WTC11 (cell line): ENCODE results near the gene CDK5. TPM values are rescaled to one million over a fixed set of nuclear protein-coding genes. Genes with fewer than 3 reads are reported as not detected.

Experiments used
- ATAC-seq: fragments of 200-7000 bp; cut with Tn5 transposase; 2 replicates; pipeline ENCODE4 v1.10.0; 2021; ENCODE audit warnings: mild to moderate bottlenecking, moderate library complexity
- CTCF ChIA-PET: fragments of 300-600 bp; sonication (Branson Sonifier 250); formaldehyde crosslinking; loops from one replicate; lab custom pipeline; 2021; ENCODE audit warnings: antibody characterized with exemption; lab: Charles Lee
- POLR2A ChIA-PET: fragments of 350-600 bp; sonication (Branson Sonifier 250); formaldehyde crosslinking; loops from one replicate; lab custom pipeline; 2021; ENCODE audit warnings: antibody characterized with exemption; lab: Charles Lee
- DNase-seq: peaks from one replicate; pipeline ENCODE4 v3.0.0; 2021; ENCODE audit warnings: low spot score
- H3K27ac Mint-ChIP-seq: 2 replicates; pipeline ENCODE4 v1.8.0; 2021; ENCODE audit warnings: mixed read lengths
- H3K27me3 Mint-ChIP-seq: 2 replicates; pipeline ENCODE4 v1.8.0; 2021; ENCODE audit warnings: low read depth, mild to moderate bottlenecking, moderate library complexity, mixed read lengths
- H3K36me3 Mint-ChIP-seq: 2 replicates; pipeline ENCODE4 v1.8.0; 2021; ENCODE audit warnings: mixed read lengths
- H3K4me1 Mint-ChIP-seq: 2 replicates; pipeline ENCODE4 v1.8.0; 2022; ENCODE audit warnings: mixed read lengths
- H3K4me3 Mint-ChIP-seq: 2 replicates; pipeline ENCODE4 v1.8.0; 2021; ENCODE audit warnings: mild to moderate bottlenecking, moderate library complexity, mixed read lengths
- H3K9me3 Mint-ChIP-seq: 2 replicates; pipeline ENCODE4 v1.8.0; 2021; ENCODE audit warnings: mixed read lengths
- ETV6 ChIP-seq: sonication (generic); formaldehyde crosslinking; IDR thresholded peaks from 2 replicates; pipeline ENCODE4 v1.8.1; 2022; ENCODE audit warnings: mild to moderate bottlenecking, missing genetic modification reagents
- FOXK1 ChIP-seq: sonication (generic); formaldehyde crosslinking; IDR thresholded peaks from 2 replicates; pipeline ENCODE4 v1.8.0; 2022; ENCODE audit warnings: mild to moderate bottlenecking, moderate library complexity, missing genetic modification reagents
- FOXP1 ChIP-seq: sonication (generic); formaldehyde crosslinking; IDR thresholded peaks from 2 replicates; pipeline ENCODE4 v1.8.0; 2022; ENCODE audit warnings: missing genetic modification reagents, mild to moderate bottlenecking, moderate library complexity, borderline replicate concordance
- HMGA2 ChIP-seq: fragments of 250-450 bp; sonication (Bioruptor Pico); IDR thresholded peaks from 2 replicates; pipeline ENCODE4 v1.4.0; 2021; ENCODE audit warnings: mild to moderate bottlenecking, moderate library complexity
- HMGXB4 ChIP-seq: sonication (generic); formaldehyde crosslinking; IDR thresholded peaks from 2 replicates; pipeline ENCODE4 v1.8.1; 2023; ENCODE audit warnings: mild to moderate bottlenecking, moderate library complexity, missing genetic modification reagents
- MYBL2 ChIP-seq: sonication (generic); formaldehyde crosslinking; IDR thresholded peaks from 2 replicates; pipeline ENCODE4 v1.8.1; 2023; ENCODE audit warnings: mild to moderate bottlenecking, moderate library complexity, missing genetic modification reagents
- NFYB ChIP-seq: sonication (generic); formaldehyde crosslinking; conservative IDR thresholded peaks from 2 replicates; pipeline ENCODE4 v1.8.0; 2022; ENCODE audit warnings: low read depth, missing genetic modification reagents
- NR3C1 ChIP-seq: sonication (generic); formaldehyde crosslinking; conservative IDR thresholded peaks from 2 replicates; pipeline ENCODE4 v1.8.1; 2023; ENCODE audit warnings: low read depth, mild to moderate bottlenecking, missing genetic modification reagents
- OVOL2 ChIP-seq: fragments of 250-450 bp; sonication (Bioruptor Pico); IDR thresholded peaks from 2 replicates; pipeline ENCODE4 v1.9.0; 2021; ENCODE audit warnings: mild to moderate bottlenecking, borderline replicate concordance
- RORB ChIP-seq: fragments of 250-450 bp; sonication (Bioruptor Pico); IDR thresholded peaks from 2 replicates; pipeline ENCODE4 v1.9.0; 2021; ENCODE audit warnings: mild to moderate bottlenecking
- SMAD3 ChIP-seq: sonication (generic); formaldehyde crosslinking; IDR thresholded peaks from 2 replicates; pipeline ENCODE4 v1.8.0; 2022; ENCODE audit warnings: missing genetic modification reagents, mild to moderate bottlenecking, borderline replicate concordance
- TEAD4 ChIP-seq: sonication (generic); formaldehyde crosslinking; IDR thresholded peaks from 2 replicates; pipeline ENCODE4 v1.8.0; 2022; ENCODE audit warnings: mild to moderate bottlenecking, missing genetic modification reagents
- ZBTB21 ChIP-seq: sonication (generic); formaldehyde crosslinking; IDR thresholded peaks from 2 replicates; pipeline ENCODE4 v1.8.1; 2023; ENCODE audit warnings: mild to moderate bottlenecking, missing genetic modification reagents, borderline replicate concordance
- ZNF317 ChIP-seq: sonication (generic); formaldehyde crosslinking; IDR thresholded peaks from 2 replicates; pipeline ENCODE4 v1.8.1; 2023; ENCODE audit warnings: low read depth, mild to moderate bottlenecking, moderate library complexity, missing genetic modification reagents, borderline replicate concordance
- total RNA-seq: library from RNA; stranded (reverse); gene quantifications from 3 replicates; pipeline ENCODE4 v1.2.3, GENCODE V29; 2021
- TF ChIP-seq, protein P1 (sequence below): sonication (generic); formaldehyde crosslinking; IDR thresholded peaks from 2 replicates; pipeline ENCODE4 v1.8.0; 2023; ENCODE audit warnings: missing genetic modification reagents, mild to moderate bottlenecking, borderline replicate concordance
- TF ChIP-seq, protein P2 (sequence below): sonication (generic); formaldehyde crosslinking; IDR thresholded peaks from 2 replicates; pipeline ENCODE4 v1.8.1; 2022; ENCODE audit warnings: missing genetic modification reagents, borderline replicate concordance
- TF ChIP-seq, protein P3 (sequence below): fragments of 250-450 bp; sonication (Bioruptor Pico); IDR thresholded peaks from 2 replicates; pipeline ENCODE4 v1.9.0; 2021; ENCODE audit warnings: mild to moderate bottlenecking, borderline replicate concordance
- TF ChIP-seq, protein P4 (sequence below): sonication (generic); formaldehyde crosslinking; IDR thresholded peaks from 2 replicates; pipeline ENCODE4 v1.8.1; 2022; ENCODE audit warnings: mild to moderate bottlenecking, missing genetic modification reagents, moderate library complexity, borderline replicate concordance
- TF ChIP-seq, protein P5 (sequence below): fragments of 200-600 bp; IDR thresholded peaks from 2 replicates; pipeline ENCODE4 v1.8.0; 2022; ENCODE audit warnings: antibody characterized with exemption

Gene CDK5
- total RNA-seq, 1 experiment from 2014 or later: 27.8 TPM

- ATAC-seq: peak; percentile 1; the same call in 1 of the 2 replicates
- Mint-ChIP-seq H3K4me3 (peak overlapping the region; percentile 4; the same call in 1 of the 2 replicates), H3K9me3 (no peaks in the 10 kb centered on the region), H3K36me3 (no peaks in the 10 kb centered on the region), H3K27me3 (peaks cover 29% of the 10 kb centered on the region), H3K27ac (peak overlapping the region; percentile 33; the same call in 1 of the 2 replicates), H3K4me1 (peaks cover 40% of the 10 kb centered on the region)
- ChIA-PET CTCF (interaction anchor here (0.8 to 6.6 kb wide), 31 partner anchors 9 to 234 kb away, joined by 3 to 112 read pairs (median 9); partner anchors contain the start of genes ABCB8, AGAP3, ATG9B and CDK5), POLR2A (no interaction called here)
- no peak for DNase-seq
- TF ChIP-seq, protein P1, sequence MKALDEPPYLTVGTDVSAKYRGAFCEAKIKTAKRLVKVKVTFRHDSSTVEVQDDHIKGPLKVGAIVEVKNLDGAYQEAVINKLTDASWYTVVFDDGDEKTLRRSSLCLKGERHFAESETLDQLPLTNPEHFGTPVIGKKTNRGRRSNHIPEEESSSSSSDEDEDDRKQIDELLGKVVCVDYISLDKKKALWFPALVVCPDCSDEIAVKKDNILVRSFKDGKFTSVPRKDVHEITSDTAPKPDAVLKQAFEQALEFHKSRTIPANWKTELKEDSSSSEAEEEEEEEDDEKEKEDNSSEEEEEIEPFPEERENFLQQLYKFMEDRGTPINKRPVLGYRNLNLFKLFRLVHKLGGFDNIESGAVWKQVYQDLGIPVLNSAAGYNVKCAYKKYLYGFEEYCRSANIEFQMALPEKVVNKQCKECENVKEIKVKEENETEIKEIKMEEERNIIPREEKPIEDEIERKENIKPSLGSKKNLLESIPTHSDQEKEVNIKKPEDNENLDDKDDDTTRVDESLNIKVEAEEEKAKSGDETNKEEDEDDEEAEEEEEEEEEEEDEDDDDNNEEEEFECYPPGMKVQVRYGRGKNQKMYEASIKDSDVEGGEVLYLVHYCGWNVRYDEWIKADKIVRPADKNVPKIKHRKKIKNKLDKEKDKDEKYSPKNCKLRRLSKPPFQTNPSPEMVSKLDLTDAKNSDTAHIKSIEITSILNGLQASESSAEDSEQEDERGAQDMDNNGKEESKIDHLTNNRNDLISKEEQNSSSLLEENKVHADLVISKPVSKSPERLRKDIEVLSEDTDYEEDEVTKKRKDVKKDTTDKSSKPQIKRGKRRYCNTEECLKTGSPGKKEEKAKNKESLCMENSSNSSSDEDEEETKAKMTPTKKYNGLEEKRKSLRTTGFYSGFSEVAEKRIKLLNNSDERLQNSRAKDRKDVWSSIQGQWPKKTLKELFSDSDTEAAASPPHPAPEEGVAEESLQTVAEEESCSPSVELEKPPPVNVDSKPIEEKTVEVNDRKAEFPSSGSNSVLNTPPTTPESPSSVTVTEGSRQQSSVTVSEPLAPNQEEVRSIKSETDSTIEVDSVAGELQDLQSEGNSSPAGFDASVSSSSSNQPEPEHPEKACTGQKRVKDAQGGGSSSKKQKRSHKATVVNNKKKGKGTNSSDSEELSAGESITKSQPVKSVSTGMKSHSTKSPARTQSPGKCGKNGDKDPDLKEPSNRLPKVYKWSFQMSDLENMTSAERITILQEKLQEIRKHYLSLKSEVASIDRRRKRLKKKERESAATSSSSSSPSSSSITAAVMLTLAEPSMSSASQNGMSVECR (CRISPR knock-in tag): no peak
- TF ChIP-seq, protein P2, sequence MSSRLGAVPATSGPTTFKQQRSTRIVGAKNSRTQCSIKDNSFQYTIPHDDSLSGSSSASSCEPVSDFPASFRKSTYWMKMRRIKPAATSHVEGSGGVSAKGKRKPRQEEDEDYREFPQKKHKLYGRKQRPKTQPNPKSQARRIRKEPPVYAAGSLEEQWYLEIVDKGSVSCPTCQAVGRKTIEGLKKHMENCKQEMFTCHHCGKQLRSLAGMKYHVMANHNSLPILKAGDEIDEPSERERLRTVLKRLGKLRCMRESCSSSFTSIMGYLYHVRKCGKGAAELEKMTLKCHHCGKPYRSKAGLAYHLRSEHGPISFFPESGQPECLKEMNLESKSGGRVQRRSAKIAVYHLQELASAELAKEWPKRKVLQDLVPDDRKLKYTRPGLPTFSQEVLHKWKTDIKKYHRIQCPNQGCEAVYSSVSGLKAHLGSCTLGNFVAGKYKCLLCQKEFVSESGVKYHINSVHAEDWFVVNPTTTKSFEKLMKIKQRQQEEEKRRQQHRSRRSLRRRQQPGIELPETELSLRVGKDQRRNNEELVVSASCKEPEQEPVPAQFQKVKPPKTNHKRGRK (CRISPR knock-in tag): no peak
- TF ChIP-seq, protein P3, sequence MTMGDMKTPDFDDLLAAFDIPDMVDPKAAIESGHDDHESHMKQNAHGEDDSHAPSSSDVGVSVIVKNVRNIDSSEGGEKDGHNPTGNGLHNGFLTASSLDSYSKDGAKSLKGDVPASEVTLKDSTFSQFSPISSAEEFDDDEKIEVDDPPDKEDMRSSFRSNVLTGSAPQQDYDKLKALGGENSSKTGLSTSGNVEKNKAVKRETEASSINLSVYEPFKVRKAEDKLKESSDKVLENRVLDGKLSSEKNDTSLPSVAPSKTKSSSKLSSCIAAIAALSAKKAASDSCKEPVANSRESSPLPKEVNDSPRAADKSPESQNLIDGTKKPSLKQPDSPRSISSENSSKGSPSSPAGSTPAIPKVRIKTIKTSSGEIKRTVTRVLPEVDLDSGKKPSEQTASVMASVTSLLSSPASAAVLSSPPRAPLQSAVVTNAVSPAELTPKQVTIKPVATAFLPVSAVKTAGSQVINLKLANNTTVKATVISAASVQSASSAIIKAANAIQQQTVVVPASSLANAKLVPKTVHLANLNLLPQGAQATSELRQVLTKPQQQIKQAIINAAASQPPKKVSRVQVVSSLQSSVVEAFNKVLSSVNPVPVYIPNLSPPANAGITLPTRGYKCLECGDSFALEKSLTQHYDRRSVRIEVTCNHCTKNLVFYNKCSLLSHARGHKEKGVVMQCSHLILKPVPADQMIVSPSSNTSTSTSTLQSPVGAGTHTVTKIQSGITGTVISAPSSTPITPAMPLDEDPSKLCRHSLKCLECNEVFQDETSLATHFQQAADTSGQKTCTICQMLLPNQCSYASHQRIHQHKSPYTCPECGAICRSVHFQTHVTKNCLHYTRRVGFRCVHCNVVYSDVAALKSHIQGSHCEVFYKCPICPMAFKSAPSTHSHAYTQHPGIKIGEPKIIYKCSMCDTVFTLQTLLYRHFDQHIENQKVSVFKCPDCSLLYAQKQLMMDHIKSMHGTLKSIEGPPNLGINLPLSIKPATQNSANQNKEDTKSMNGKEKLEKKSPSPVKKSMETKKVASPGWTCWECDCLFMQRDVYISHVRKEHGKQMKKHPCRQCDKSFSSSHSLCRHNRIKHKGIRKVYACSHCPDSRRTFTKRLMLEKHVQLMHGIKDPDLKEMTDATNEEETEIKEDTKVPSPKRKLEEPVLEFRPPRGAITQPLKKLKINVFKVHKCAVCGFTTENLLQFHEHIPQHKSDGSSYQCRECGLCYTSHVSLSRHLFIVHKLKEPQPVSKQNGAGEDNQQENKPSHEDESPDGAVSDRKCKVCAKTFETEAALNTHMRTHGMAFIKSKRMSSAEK: no peak
- TF ChIP-seq SMAD3 (CRISPR knock-in tag): 0 out of 2 replicates have a peak, but pooled peaks have one; percentile 19
- no peak for TF ChIP-seq FOXK1
- no peak for TF ChIP-seq NR3C1 (CRISPR knock-in tag)
- TF ChIP-seq ETV6 (CRISPR knock-in tag): no peak
- TF ChIP-seq FOXP1 (CRISPR knock-in tag): 0 out of 2 replicates have a peak, but pooled peaks have one; percentile 27
- no peak for TF ChIP-seq ZNF317 (CRISPR knock-in tag)
- TF ChIP-seq MYBL2: no peak
- TF ChIP-seq OVOL2 (CRISPR knock-in tag): no peak
- TF ChIP-seq, protein P4, sequence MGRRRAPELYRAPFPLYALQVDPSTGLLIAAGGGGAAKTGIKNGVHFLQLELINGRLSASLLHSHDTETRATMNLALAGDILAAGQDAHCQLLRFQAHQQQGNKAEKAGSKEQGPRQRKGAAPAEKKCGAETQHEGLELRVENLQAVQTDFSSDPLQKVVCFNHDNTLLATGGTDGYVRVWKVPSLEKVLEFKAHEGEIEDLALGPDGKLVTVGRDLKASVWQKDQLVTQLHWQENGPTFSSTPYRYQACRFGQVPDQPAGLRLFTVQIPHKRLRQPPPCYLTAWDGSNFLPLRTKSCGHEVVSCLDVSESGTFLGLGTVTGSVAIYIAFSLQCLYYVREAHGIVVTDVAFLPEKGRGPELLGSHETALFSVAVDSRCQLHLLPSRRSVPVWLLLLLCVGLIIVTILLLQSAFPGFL (CRISPR knock-in tag): no peak
- TF ChIP-seq RORB (CRISPR knock-in tag): no peak
- TF ChIP-seq TEAD4 (CRISPR knock-in tag): no peak
- no peak for TF ChIP-seq ZBTB21 (CRISPR knock-in tag)
- TF ChIP-seq HMGXB4 (CRISPR knock-in tag): 0 out of 2 replicates have a peak, but pooled peaks have one; percentile 31
- TF ChIP-seq HMGA2: no peak
- TF ChIP-seq, protein P5, sequence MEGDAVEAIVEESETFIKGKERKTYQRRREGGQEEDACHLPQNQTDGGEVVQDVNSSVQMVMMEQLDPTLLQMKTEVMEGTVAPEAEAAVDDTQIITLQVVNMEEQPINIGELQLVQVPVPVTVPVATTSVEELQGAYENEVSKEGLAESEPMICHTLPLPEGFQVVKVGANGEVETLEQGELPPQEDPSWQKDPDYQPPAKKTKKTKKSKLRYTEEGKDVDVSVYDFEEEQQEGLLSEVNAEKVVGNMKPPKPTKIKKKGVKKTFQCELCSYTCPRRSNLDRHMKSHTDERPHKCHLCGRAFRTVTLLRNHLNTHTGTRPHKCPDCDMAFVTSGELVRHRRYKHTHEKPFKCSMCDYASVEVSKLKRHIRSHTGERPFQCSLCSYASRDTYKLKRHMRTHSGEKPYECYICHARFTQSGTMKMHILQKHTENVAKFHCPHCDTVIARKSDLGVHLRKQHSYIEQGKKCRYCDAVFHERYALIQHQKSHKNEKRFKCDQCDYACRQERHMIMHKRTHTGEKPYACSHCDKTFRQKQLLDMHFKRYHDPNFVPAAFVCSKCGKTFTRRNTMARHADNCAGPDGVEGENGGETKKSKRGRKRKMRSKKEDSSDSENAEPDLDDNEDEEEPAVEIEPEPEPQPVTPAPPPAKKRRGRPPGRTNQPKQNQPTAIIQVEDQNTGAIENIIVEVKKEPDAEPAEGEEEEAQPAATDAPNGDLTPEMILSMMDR: no peak
- TF ChIP-seq NFYB (CRISPR knock-in tag): no peak
Measured at GRCh38 chr7:151010307-151011096, 47.2 kb downstream of the CDK5 start.
